Duodenal mucosa (tissue), 2 donors: ENCODE results near the gene TRIM29.

Experiments used
- H3K27ac ChIP-seq: one replicate; pipeline ENCODE4 v1.7.0; 2013; ENCODE audit warnings: low read depth, low read length
- H3K27me3 ChIP-seq, 2 donors: one replicate each; pipeline ENCODE4 v1.7.0; 2013; ENCODE audit warnings: low read length in 2 of 2, control low read depth in 1 of 2; ENCODE audit not compliant: insufficient read depth in 2 of 2, control insufficient read depth in 1 of 2
- H3K36me3 ChIP-seq, 2 donors: one replicate each; pipeline ENCODE4 v1.7.0; 2013; ENCODE audit warnings: low read length in 2 of 2, control low read depth in 1 of 2; ENCODE audit not compliant: insufficient read depth in 2 of 2, control insufficient read depth in 1 of 2
- H3K4me1 ChIP-seq, 2 donors: one replicate each; pipeline ENCODE4 v1.7.0; 2013; ENCODE audit warnings: low read length in 2 of 2, control low read depth in 1 of 2; ENCODE audit not compliant: insufficient read depth in 2 of 2, control insufficient read depth in 1 of 2
- H3K4me3 ChIP-seq, 2 donors: one replicate each; pipeline ENCODE4 v1.7.0; 2013; ENCODE audit warnings: low read length in 2 of 2, low read depth in 1 of 2
- H3K9ac ChIP-seq, 2 donors: one replicate each; pipeline ENCODE4 v1.7.0; 2013; ENCODE audit warnings: low read length in 2 of 2, low read depth in 1 of 2
- H3K9me3 ChIP-seq, 2 donors: one replicate each; pipeline ENCODE4 v1.7.0; 2013; ENCODE audit warnings: low read length in 2 of 2, control low read depth in 1 of 2; ENCODE audit not compliant: control insufficient read depth in 1 of 2

Gene TRIM29

GRCh38 chr11:120172054-120172911, 34.4 kb upstream of the TRIM29 start:
- Histone ChIP-seq H3K9me3 (no peaks in the 10 kb centered on the region), H3K4me1 (peaks cover 21 to 31% of the 10 kb centered on the region in 2 donors), H3K27me3 (peaks cover 14 to 39% of the 10 kb centered on the region in 2 donors), H3K36me3 (no peaks in the 10 kb centered on the region), H3K4me3 (peak overlapping the region in 1 of 2 donors; percentile 28), H3K9ac (peak overlapping the region in 1 of 2 donors; percentile 27), H3K27ac (no peak overlapping the region)

GRCh38 chr11:120170741-120171261, 32.9 kb upstream of the TRIM29 start:
- H3K9ac ChIP-seq: no peak overlapping the region
- H3K4me1 ChIP-seq: peaks cover 21 to 31% of the 10 kb centered on the region in 2 donors
- H3K27me3 ChIP-seq: peaks cover 19 to 48% of the 10 kb centered on the region in 2 donors
- no peak overlapping the region for H3K27ac ChIP-seq
- no peaks in the 10 kb centered on the region for H3K36me3 ChIP-seq
- no peaks in the 10 kb centered on the region for H3K9me3 ChIP-seq
- H3K4me3 ChIP-seq: no peak overlapping the region

- Histone ChIP-seq H3K4me3 (peak overlapping the region in 1 of 2 donors; percentile 63), H3K27me3 (peaks cover 19 to 48% of the 10 kb centered on the region in 2 donors), H3K27ac (no peak overlapping the region), H3K4me1 (peaks cover 14 to 28% of the 10 kb centered on the region in 2 donors), H3K9me3 (no peaks in the 10 kb centered on the region), H3K9ac (peak overlapping the region in 1 of 2 donors; percentile 13), H3K36me3 (no peaks in the 10 kb centered on the region)
These were observed 32.2 kb upstream of the TRIM29 start for GRCh38 chr11:120169981-120170698.

- peak overlapping the region; percentile 63 to 65 for H3K4me3 ChIP-seq
- H3K4me1 ChIP-seq: peaks cover 10 to 24% of the 10 kb centered on the region in 2 donors
- H3K9ac ChIP-seq: peak overlapping the region; percentile 28 to 52
- H3K9me3 ChIP-seq: no peaks in the 10 kb centered on the region
- H3K27ac ChIP-seq: no peak overlapping the region
- H3K27me3 ChIP-seq: peaks cover 19 to 48% of the 10 kb centered on the region in 2 donors
- no peaks in the 10 kb centered on the region for H3K36me3 ChIP-seq
These were observed 31.2 kb upstream of the TRIM29 start for GRCh38 chr11:120168960-120169681.

- H3K4me3 ChIP-seq: peak overlapping the region; percentile 63 to 65
- peaks cover 10 to 24% of the 10 kb centered on the region in 2 donors for H3K4me1 ChIP-seq
- peak overlapping the region; percentile 28 to 52 for H3K9ac ChIP-seq
- H3K9me3 ChIP-seq: no peaks in the 10 kb centered on the region
- H3K36me3 ChIP-seq: no peaks in the 10 kb centered on the region
- H3K27ac ChIP-seq: no peak overlapping the region
- H3K27me3 ChIP-seq: peaks cover 20 to 48% of the 10 kb centered on the region in 2 donors
These were observed 30.4 kb upstream of the TRIM29 start for GRCh38 chr11:120168108-120168959.

GRCh38 chr11:120167659-120168058, 29.7 kb upstream of the TRIM29 start:
- no peaks in the 10 kb centered on the region for H3K36me3 ChIP-seq
- H3K4me1 ChIP-seq: peaks cover 9 to 23% of the 10 kb centered on the region in 2 donors
- H3K9me3 ChIP-seq: no peaks in the 10 kb centered on the region
- no peak overlapping the region for H3K4me3 ChIP-seq
- H3K27ac ChIP-seq: no peak overlapping the region
- no peak overlapping the region for H3K9ac ChIP-seq
- H3K27me3 ChIP-seq: peaks cover 22 to 48% of the 10 kb centered on the region in 2 donors

GRCh38 chr11:120160436-120160835, 22.5 kb upstream of the TRIM29 start:
- peaks cover 3 to 4% of the 10 kb centered on the region in 2 donors for H3K9me3 ChIP-seq
- no peak overlapping the region for H3K4me3 ChIP-seq
- H3K36me3 ChIP-seq: no peaks in the 10 kb centered on the region
- no peaks in the 10 kb centered on the region for H3K4me1 ChIP-seq
- H3K27me3 ChIP-seq: peaks cover 0 to 5% of the 10 kb centered on the region in 2 donors
- no peak overlapping the region for H3K27ac ChIP-seq
- H3K9ac ChIP-seq: no peak overlapping the region

GRCh38 chr11:120153221-120153620, 15.3 kb upstream of the TRIM29 start:
- Histone ChIP-seq H3K27ac (no peak overlapping the region), H3K4me3 (no peak overlapping the region), H3K9ac (no peak overlapping the region), H3K27me3 (no peaks in the 10 kb centered on the region), H3K9me3 (no peaks in the 10 kb centered on the region), H3K36me3 (no peaks in the 10 kb centered on the region), H3K4me1 (no peaks in the 10 kb centered on the region)

- Histone ChIP-seq H3K27me3 (no peaks in the 10 kb centered on the region), H3K4me3 (no peak overlapping the region), H3K4me1 (no peaks in the 10 kb centered on the region), H3K9me3 (no peaks in the 10 kb centered on the region), H3K36me3 (no peaks in the 10 kb centered on the region), H3K27ac (no peak overlapping the region), H3K9ac (no peak overlapping the region)
These were observed 13.6 kb upstream of the TRIM29 start for GRCh38 chr11:120151536-120151935.
